ENCODE data around the gene TMEM129.
A peak's percentile ranks its signal among the peaks of the same experiment; 100 is the strongest.

TMEM129 gene

GRCh38 chr4:1690698-1691097 lies 30.4 kb downstream of the TMEM129 start:
- H3K36me3 ChIP-seq (ENCODE audit: control insufficient read depth in 2 of 2, insufficient read depth in 1 of 2, low read length in 2 of 2): peaks cover 20 to 54% of the 10 kb centered on the region in 2 experiments
- no peak overlapping the region for H3K4me3 ChIP-seq (ENCODE audit: low read depth, low read length)
- POLR2A ChIA-PET: interaction anchor here (0.6 to 1.6 kb wide), 4 partner anchors 18 to 208 kb away, joined by 3 to 5 read pairs (median 4); partner anchors contain the start of gene TMEM129
- CTCF ChIA-PET: interaction anchor here (0.6 to 1.4 kb wide), 3 partner anchors 26 to 56 kb away, joined by 3 to 7 read pairs (median 3); no protein-coding TSS in a partner anchor
- H3K9me3 ChIP-seq (ENCODE audit: control insufficient read depth, insufficient read depth, low read depth, low read length): no peaks in the 10 kb centered on the region
- H3K27ac ChIP-seq (ENCODE audit: extremely low read depth, low read depth, low read length): no peak overlapping the region
- H3K4me1 ChIP-seq (ENCODE audit: control insufficient read depth, insufficient read depth, low read length): no peaks in the 10 kb centered on the region
- TF ChIP-seq ZNF214 (tag by site-specific recombination; IDR thresholded peaks at IDR 0.05; ENCODE audit: borderline replicate concordance) (no peak), ZBTB21 (tag by site-specific recombination; IDR thresholded peaks at IDR 0.05) (no peak), ZIC2 (tag by site-specific recombination; IDR thresholded peaks at IDR 0.05) (no peak), ZNF548 (tag by site-specific recombination; IDR thresholded peaks at IDR 0.05) (no peak), ZFP41 (tag by site-specific recombination; IDR thresholded peaks at IDR 0.05; ENCODE audit: borderline replicate concordance) (no peak), PRDM4 (tag by site-specific recombination; IDR thresholded peaks at IDR 0.05) (no peak), ZNF449 (tag by site-specific recombination; IDR thresholded peaks at IDR 0.05) (no peak), ZBTB17 (tag by site-specific recombination; IDR thresholded peaks at IDR 0.05) (no peak), ZNF423 (tag by site-specific recombination; IDR thresholded peaks at IDR 0.05) (no peak), PRDM10 (tag by site-specific recombination; IDR thresholded peaks at IDR 0.05) (no peak), ZNF292 (tag by site-specific recombination; IDR thresholded peaks at IDR 0.05; ENCODE audit: borderline replicate concordance, low read depth) (no peak), ZSCAN16 (tag by site-specific recombination; IDR thresholded peaks at IDR 0.05) (no peak)

GRCh38 chr4:1686440-1687036 lies 34.6 kb downstream of the TMEM129 start:
- H3K9me3 ChIP-seq (ENCODE audit: control insufficient read depth, insufficient read depth, low read depth, low read length): no peaks in the 10 kb centered on the region
- no peak overlapping the region for H3K27ac ChIP-seq (ENCODE audit: extremely low read depth, low read depth, low read length)
- TF ChIP-seq ZNF121 (tag by site-specific recombination; IDR thresholded peaks at IDR 0.05): peak; percentile 22; the same call in 1 of the 2 replicates
- peak; percentile 38; the same call in 1 of the 2 replicates for TF ChIP-seq ZBTB8A (tag by site-specific recombination; IDR thresholded peaks at IDR 0.05)
- TF ChIP-seq ZNF600 (tag by site-specific recombination; IDR thresholded peaks at IDR 0.05): peak; percentile 10; the same call in 1 of the 2 replicates
- no peak for TF ChIP-seq ZNF548 (tag by site-specific recombination; IDR thresholded peaks at IDR 0.05)
- H3K36me3 ChIP-seq (ENCODE audit: control insufficient read depth in 2 of 2, insufficient read depth in 1 of 2, low read length in 2 of 2): peaks cover 4 to 13% of the 10 kb centered on the region in 2 experiments; a peak in 2 of 3 replicates
- no peak overlapping the region for H3K4me3 ChIP-seq (ENCODE audit: low read depth, low read length)
- H3K4me1 ChIP-seq (ENCODE audit: control insufficient read depth, insufficient read depth, low read length): no peaks in the 10 kb centered on the region; the same call in 1 of the 2 replicates
- POLR2A ChIA-PET: no interaction called here
- CTCF ChIA-PET: no interaction called here
